NCI-H2107 treated with DMSO at 0.1 percent for 48 hours (cell line): ENCODE results near the gene PSME3IP1.
"Not testable (repeated sequence)": the region's sequence is repeated elsewhere in the genome, so short reads cannot be mapped to it uniquely, and the experiment has no call there.

Experiments used
- DNase-seq: peaks from one replicate; lab custom pipeline; 2025; ENCODE audit not compliant: unreplicated experiment; lab: John Stamatoyannopoulos, UW

Gene PSME3IP1

GRCh38 chr16:57185945-57186871 is at the start of gene PSME3IP1, which contains the start of gene RSPRY1:
Gene PSME3IP1 (minus strand): TSS chr16:57186039. CDS start chr16:57173854, 12,185 bp downstream.
Gene RSPRY1 (plus strand): TSS chr16:57186329. CDS start chr16:57204659, 18,330 bp downstream.
- peak; percentile 99 for DNase-seq

GRCh38 chr16:57235128-57236021 is 49.5 kb upstream of the PSME3IP1 start:
- peak; percentile 98 for DNase-seq

GRCh38 chr16:57234707-57235092 is 48.9 kb upstream of the PSME3IP1 start:
- DNase-seq, result no peak

GRCh38 chr16:57233944-57234706 is 48.3 kb upstream of the PSME3IP1 start:
- no peak for DNase-seq

- no peak for DNase-seq
Measured at GRCh38 chr16:57231821-57232350, 46.0 kb upstream of the PSME3IP1 start.

GRCh38 chr16:57229079-57229478 is 43.2 kb upstream of the PSME3IP1 start:
- no peak for DNase-seq

GRCh38 chr16:57226701-57227621 is 41.1 kb upstream of the PSME3IP1 start:
- DNase-seq, result no peak

- DNase-seq, result no peak
Measured at GRCh38 chr16:57225978-57226377, 40.1 kb upstream of the PSME3IP1 start.

- no peak for DNase-seq
Measured at GRCh38 chr16:57224651-57225335, 39.0 kb upstream of the PSME3IP1 start.

GRCh38 chr16:57223057-57223456 is 37.2 kb upstream of the PSME3IP1 start:
- DNase-seq, result no peak

GRCh38 chr16:57216968-57217367 is 31.1 kb upstream of the PSME3IP1 start:
- no peak for DNase-seq

GRCh38 chr16:57213462-57213861 is 27.6 kb upstream of the PSME3IP1 start:
- no peak for DNase-seq

GRCh38 chr16:57209780-57210179 is 23.9 kb upstream of the PSME3IP1 start:
- no peak for DNase-seq

- DNase-seq, result no peak
Measured at GRCh38 chr16:57208926-57209325, 23.1 kb upstream of the PSME3IP1 start.

- DNase-seq, result no peak
Measured at GRCh38 chr16:57204675-57205074, 18.8 kb upstream of the PSME3IP1 start.

- no peak for DNase-seq
Measured at GRCh38 chr16:57203451-57203850, 17.6 kb upstream of the PSME3IP1 start.

GRCh38 chr16:57202095-57202886 is 16.5 kb upstream of the PSME3IP1 start:
- DNase-seq, result no peak

GRCh38 chr16:57200926-57201325 is 15.1 kb upstream of the PSME3IP1 start:
- not testable (repeated sequence) for DNase-seq
